Stomach smooth muscle (tissue), 2 donors: ENCODE results near the gene PRCP.
"Not testable (repeated sequence)": the region's sequence is repeated elsewhere in the genome, so short reads cannot be mapped to it uniquely, and the experiment has no call there.

Experiments
- H3K27ac ChIP-seq: one replicate; pipeline ENCODE4 v1.7.0; 2013; ENCODE audit warnings: mild to moderate bottlenecking, low read length, inconsistent platforms
- H3K27me3 ChIP-seq, 2 donors: one replicate each; pipeline ENCODE4 v1.7.0; 2013; ENCODE audit warnings: low read length in 2 of 2; ENCODE audit not compliant: insufficient read depth in 2 of 2, control insufficient read depth in 1 of 2
- H3K36me3 ChIP-seq, 2 donors: one replicate each; pipeline ENCODE4 v1.7.0; 2013; ENCODE audit warnings: low read length in 2 of 2; ENCODE audit not compliant: control insufficient read depth in 2 of 2, insufficient read depth in 2 of 2
- H3K4me1 ChIP-seq: one replicate; pipeline ENCODE4 v1.7.0; 2013; ENCODE audit warnings: low read length; ENCODE audit not compliant: control insufficient read depth, insufficient read depth
- H3K4me3 ChIP-seq, 2 donors: one replicate each; pipeline ENCODE4 v1.7.0; 2013; ENCODE audit warnings: low read length in 2 of 2
- H3K9ac ChIP-seq, 2 donors: one replicate each; pipeline ENCODE4 v1.7.0; 2013; ENCODE audit warnings: low read length in 2 of 2, mild to moderate bottlenecking in 1 of 2
- H3K9me3 ChIP-seq, 2 donors: one replicate each; pipeline ENCODE4 v1.7.0; 2013; ENCODE audit warnings: low read length in 2 of 2; ENCODE audit not compliant: control insufficient read depth in 2 of 2
- donor health status: healthy.
- donor health status: Pancreatic carcinoma.

The PRCP gene

DNA sequence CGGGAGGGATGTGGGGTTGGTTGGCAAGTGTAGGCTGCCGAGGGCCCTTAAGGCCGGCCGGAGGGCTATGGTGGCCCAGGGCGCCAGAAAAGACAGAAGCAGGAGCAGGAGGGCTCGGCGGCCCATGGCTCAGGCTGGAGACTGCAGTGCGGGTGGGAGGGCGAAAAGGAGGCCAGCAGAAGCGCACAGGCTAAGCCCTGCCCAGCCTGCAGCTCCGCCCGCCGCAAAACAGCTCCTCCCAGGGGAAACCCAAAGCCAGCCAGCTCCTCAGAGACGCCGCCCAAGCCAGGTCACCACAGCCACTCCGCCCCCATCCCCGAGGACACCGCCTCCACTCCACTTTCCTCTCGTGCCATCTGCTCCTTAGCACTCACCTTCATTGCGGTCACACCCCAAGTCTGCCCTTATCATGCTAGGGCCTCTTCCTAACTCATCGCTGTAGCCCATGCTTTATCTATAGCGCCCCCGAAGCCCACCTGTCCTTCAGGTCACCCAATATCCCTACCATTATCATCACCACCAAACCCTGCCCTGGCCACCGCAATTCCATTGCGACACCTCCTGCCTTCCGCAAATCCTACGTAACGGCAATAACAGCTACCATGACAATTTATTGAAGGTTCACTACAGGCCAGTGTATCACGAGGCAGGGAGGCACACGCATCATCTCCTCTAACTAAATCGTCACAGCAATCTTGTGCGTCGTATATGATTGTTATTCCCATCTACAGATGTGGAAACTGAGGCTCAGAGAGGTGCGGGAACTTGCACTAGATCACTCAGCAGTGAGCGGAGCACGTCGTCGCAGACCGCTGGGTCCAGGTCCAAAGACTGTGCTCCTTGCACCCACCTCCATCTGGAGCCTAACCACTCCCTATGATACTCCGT lies at the start of gene PRCP:
TSS of gene PRCP (minus strand) at position 154 of the 888 bp plus-strand sequence. CDS start at position 126, 28 bp downstream.
- Histone ChIP-seq H3K36me3 (no peaks in the 10 kb centered on the region), H3K9me3 (no peaks in the 10 kb centered on the region), H3K4me1 (peaks cover 13% of the 10 kb centered on the region), H3K27ac (peak within 1 kb of the TSS; percentile 81), H3K9ac (peak within 1 kb of the TSS; percentile 92 to 93), H3K27me3 (no peaks in the 10 kb centered on the region), H3K4me3 (peak within 1 kb of the TSS; percentile 76 to 92)

DNA sequence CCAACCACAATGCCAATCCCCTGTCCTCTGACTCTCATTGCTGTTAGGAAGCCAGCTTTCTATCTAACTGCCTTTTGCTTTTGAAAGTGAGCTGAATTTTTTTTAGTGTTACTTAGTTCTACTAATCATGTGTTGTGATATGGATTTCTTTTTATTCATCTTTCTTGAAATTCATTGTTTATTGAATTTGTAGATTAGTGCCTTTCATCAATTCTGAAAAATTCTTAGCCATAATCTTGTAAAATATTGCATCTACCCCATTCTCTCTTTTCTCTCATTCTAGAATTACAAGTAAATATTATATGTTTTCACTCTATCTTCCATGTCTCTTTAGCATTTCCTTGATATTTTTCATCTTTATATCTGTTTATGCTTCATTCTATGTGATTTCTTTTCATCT lies 49.1 kb upstream of the PRCP start:
- Histone ChIP-seq H3K27me3 (no peaks in the 10 kb centered on the region), H3K4me1 (no peaks in the 10 kb centered on the region), H3K27ac (no peak overlapping the region), H3K9me3 (no peaks in the 10 kb centered on the region), H3K9ac (no peak overlapping the region), H3K36me3 (no peaks in the 10 kb centered on the region), H3K4me3 (no peak overlapping the region)

DNA sequence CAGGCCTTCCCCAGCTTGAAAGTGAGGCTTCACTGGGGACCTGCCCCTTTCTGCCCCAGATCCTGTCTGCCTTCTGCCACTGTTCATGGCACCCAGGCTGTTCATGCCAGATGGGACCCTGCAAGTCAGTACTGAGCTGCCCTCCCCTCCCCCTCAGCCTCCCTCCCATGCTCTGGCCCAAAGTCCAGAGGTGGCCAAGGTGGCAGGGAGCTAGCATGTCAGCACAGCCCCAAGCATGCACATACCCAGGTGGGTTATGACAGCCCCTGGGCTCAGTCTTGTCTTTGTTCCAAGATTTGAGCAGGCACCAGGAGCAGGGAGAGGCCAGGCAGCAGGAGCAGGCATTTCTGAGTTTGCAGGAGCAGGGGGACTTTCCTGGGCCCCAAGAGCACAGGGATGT lies 45.5 kb upstream of the PRCP start:
- H3K4me3 ChIP-seq: no peak overlapping the region
- H3K9me3 ChIP-seq: no peaks in the 10 kb centered on the region
- no peak overlapping the region for H3K27ac ChIP-seq
- H3K4me1 ChIP-seq: no peaks in the 10 kb centered on the region
- H3K9ac ChIP-seq: no peak overlapping the region
- H3K27me3 ChIP-seq: no peaks in the 10 kb centered on the region
- H3K36me3 ChIP-seq: no peaks in the 10 kb centered on the region

DNA sequence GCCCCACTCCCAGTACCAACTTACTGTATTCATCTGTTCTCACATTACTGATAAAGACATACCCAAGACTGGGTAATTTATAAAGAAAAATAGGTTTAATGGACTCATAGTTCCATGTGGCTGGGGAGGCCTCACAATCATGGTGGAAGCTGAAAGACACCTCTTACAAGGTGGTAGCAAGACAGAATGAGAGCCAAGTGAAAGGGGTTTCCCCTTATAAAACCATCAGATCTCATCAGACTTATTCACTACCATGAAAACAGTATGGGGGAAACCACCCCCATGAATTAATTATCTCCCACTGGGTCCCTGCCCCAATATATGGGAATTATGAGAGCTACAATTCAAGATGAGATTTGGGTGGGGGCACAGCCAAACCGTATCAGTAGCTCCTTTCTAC lies 44.8 kb upstream of the PRCP start:
- not testable (repeated sequence) for H3K9me3 ChIP-seq, H3K4me3 ChIP-seq, H3K27ac ChIP-seq, H3K27me3 ChIP-seq, H3K4me1 ChIP-seq, H3K9ac ChIP-seq, H3K36me3 ChIP-seq

DNA sequence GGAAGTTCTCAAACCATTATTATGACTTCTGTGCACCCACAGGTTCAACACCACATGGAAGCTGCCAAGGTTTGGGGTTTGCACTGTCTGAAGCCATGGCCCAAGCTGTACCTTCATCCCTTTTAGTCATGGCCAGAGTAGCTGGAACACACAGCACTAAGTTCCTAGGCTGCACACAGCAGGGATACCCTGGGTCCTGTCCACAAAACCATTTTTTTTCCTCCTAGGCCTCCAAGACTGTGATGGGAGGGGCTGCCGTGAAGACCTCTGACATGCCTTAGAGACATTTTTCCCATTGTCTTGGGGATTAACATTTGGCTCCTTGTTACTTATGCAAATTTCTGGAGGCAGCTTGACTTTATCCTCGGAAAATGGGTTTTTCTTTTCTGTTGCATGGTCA lies 44.0 kb upstream of the PRCP start:
- no peaks in the 10 kb centered on the region for H3K9me3 ChIP-seq
- no peak overlapping the region for H3K4me3 ChIP-seq
- no peak overlapping the region for H3K27ac ChIP-seq
- H3K4me1 ChIP-seq: no peaks in the 10 kb centered on the region
- H3K27me3 ChIP-seq: no peaks in the 10 kb centered on the region
- no peaks in the 10 kb centered on the region for H3K36me3 ChIP-seq
- no peak overlapping the region for H3K9ac ChIP-seq

DNA sequence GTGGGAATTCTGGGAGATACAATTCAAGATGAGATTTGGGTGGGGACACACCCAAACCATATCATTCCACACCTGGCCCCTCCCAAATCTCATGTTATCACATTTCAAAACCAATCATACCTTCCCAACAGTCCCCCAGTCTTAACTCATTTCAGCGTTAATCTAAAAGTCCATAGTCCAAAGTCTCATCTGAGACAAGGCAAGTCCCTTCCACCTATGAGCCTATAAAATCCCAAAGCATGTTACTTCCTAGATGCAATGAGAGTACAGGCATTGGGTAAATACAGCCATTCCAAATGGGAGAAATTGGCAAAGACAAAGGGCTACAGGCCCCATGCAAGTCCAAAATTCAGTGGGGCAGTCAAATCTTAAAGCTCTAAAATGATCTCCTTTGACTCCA lies 43.2 kb upstream of the PRCP start:
- not testable (repeated sequence) for H3K9me3 ChIP-seq, H3K4me1 ChIP-seq, H3K9ac ChIP-seq, H3K4me3 ChIP-seq, H3K27ac ChIP-seq, H3K36me3 ChIP-seq, H3K27me3 ChIP-seq

DNA sequence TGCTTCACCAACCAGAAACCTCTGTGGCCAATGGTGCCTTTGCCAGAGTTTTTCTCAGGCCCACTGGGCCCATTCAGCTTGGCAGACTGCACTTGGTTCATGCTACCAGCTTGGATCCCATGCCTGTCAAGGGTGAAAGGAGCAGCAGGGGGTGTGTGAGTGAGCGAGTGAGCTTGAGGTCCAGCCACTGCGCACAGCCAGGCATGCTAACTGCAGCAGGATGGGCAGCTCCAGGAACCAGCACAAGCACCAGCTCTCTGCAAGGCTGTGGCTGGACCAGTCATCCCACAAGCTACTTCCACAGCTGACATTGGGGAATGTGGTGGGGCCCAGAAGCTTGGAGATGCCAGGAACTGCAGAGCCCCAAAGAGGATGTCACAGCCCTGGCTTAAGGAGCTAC lies 42.1 kb upstream of the PRCP start:
- Histone ChIP-seq H3K4me1 (no peaks in the 10 kb centered on the region), H3K27ac (no peak overlapping the region), H3K9ac (no peak overlapping the region), H3K36me3 (no peaks in the 10 kb centered on the region), H3K9me3 (no peaks in the 10 kb centered on the region), H3K27me3 (no peaks in the 10 kb centered on the region), H3K4me3 (no peak overlapping the region)

DNA sequence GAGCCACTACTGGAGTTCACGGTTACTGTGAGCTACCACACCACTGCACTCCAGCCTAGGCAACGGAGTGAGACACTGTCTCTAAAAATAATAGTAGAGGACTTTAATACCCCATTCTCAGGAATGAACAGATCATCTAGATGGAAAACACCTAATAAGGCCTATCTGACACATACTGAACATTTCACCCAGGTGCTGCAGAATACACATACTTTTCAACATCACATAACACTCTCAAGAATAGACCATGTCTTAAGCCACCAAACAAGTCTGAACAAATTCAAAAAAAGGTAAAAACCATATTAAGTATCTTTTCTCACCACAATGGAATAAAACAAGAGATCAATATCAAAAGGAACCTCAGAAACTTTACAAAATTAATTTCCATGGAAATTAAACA lies 39.2 kb upstream of the PRCP start:
- no peak overlapping the region for H3K9ac ChIP-seq
- no peak overlapping the region for H3K27ac ChIP-seq
- no peak overlapping the region for H3K4me3 ChIP-seq
- H3K4me1 ChIP-seq: no peaks in the 10 kb centered on the region
- no peaks in the 10 kb centered on the region for H3K9me3 ChIP-seq
- no peaks in the 10 kb centered on the region for H3K36me3 ChIP-seq
- no peaks in the 10 kb centered on the region for H3K27me3 ChIP-seq

DNA sequence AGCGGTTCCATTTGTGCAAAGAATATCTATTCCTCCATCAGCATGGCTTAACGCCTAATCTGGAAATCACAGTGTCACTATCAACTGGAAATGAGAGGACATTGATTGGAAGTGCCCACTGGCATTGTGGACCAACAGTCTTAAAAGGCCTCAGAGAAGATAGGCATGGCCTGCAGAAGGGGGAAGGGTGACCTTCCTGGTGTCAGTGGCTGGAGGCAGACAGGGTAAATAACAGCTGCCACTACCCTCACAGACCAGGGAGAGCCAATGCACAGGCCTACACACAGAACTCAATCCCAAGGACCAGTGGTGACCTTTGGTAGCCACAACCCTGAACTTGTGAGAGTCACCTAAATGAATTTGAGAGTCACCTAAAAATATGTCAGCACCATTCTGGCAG lies 37.3 kb upstream of the PRCP start:
- no peak overlapping the region for H3K4me3 ChIP-seq
- no peaks in the 10 kb centered on the region for H3K9me3 ChIP-seq
- H3K9ac ChIP-seq: no peak overlapping the region
- no peaks in the 10 kb centered on the region for H3K4me1 ChIP-seq
- H3K27ac ChIP-seq: no peak overlapping the region
- no peaks in the 10 kb centered on the region for H3K36me3 ChIP-seq
- no peaks in the 10 kb centered on the region for H3K27me3 ChIP-seq

DNA sequence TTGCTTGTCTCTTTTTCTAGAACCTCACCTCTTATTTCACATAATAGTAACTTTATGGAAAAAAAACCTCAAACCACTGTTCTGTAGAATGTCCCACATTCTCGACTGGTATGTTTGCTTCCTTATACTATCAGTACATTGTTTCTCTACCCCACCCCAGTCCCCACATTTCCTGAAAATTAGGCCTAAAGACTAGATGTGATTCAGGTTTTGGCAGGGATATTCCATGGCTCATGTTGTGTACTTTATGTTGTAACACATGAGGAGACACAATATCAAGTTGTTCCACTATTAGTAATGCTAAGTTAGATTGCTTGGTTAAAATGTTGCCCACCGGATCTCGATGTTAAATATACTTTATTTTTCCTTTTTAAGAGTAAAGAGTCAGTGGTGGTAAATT lies 36.0 kb upstream of the PRCP start:
- Histone ChIP-seq H3K27me3 (no peaks in the 10 kb centered on the region), H3K9me3 (no peaks in the 10 kb centered on the region), H3K4me1 (no peaks in the 10 kb centered on the region), H3K4me3 (no peak overlapping the region), H3K36me3 (no peaks in the 10 kb centered on the region), H3K27ac (no peak overlapping the region), H3K9ac (no peak overlapping the region)

DNA sequence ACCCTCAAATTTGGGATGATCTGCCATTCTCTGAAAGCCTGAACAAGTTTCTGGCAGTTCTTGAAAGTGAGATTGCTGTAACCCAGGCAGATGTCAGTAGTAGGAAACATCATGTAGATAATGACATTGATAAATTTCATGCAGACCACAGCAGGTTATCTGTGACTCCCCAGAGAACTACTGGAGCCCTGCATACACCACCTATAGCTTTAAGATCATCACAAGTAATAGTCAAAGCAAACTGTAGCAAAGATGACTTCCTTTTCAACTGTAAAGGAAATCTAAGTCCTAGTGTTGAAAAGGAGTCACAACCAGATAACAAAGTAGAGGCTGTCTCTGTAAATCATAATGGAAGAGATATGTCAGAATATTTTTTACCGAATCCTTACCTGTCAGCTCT lies 32.3 kb upstream of the PRCP start:
- no peaks in the 10 kb centered on the region for H3K9me3 ChIP-seq
- no peaks in the 10 kb centered on the region for H3K27me3 ChIP-seq
- no peak overlapping the region for H3K4me3 ChIP-seq
- no peak overlapping the region for H3K9ac ChIP-seq
- H3K27ac ChIP-seq: no peak overlapping the region
- no peaks in the 10 kb centered on the region for H3K4me1 ChIP-seq
- H3K36me3 ChIP-seq: no peaks in the 10 kb centered on the region
